Stomach smooth muscle (tissue), 2 donors: ENCODE measurements around the gene OR2C1.

Experiments
- H3K27ac ChIP-seq: one replicate; pipeline ENCODE4 v1.7.0; 2013; ENCODE audit warnings: mild to moderate bottlenecking, low read length, inconsistent platforms
- H3K27me3 ChIP-seq, 2 donors: one replicate each; pipeline ENCODE4 v1.7.0; 2013; ENCODE audit warnings: low read length in 2 of 2; ENCODE audit not compliant: insufficient read depth in 2 of 2, control insufficient read depth in 1 of 2
- H3K36me3 ChIP-seq, 2 donors: one replicate each; pipeline ENCODE4 v1.7.0; 2013; ENCODE audit warnings: low read length in 2 of 2; ENCODE audit not compliant: control insufficient read depth in 2 of 2, insufficient read depth in 2 of 2
- H3K4me1 ChIP-seq: one replicate; pipeline ENCODE4 v1.7.0; 2013; ENCODE audit warnings: low read length; ENCODE audit not compliant: control insufficient read depth, insufficient read depth
- H3K4me3 ChIP-seq, 2 donors: one replicate each; pipeline ENCODE4 v1.7.0; 2013; ENCODE audit warnings: low read length in 2 of 2
- H3K9ac ChIP-seq, 2 donors: one replicate each; pipeline ENCODE4 v1.7.0; 2013; ENCODE audit warnings: low read length in 2 of 2, mild to moderate bottlenecking in 1 of 2
- H3K9me3 ChIP-seq, 2 donors: one replicate each; pipeline ENCODE4 v1.7.0; 2013; ENCODE audit warnings: low read length in 2 of 2; ENCODE audit not compliant: control insufficient read depth in 2 of 2
- donor health status: healthy.
- donor health status: Pancreatic carcinoma.

The OR2C1 gene

DNA sequence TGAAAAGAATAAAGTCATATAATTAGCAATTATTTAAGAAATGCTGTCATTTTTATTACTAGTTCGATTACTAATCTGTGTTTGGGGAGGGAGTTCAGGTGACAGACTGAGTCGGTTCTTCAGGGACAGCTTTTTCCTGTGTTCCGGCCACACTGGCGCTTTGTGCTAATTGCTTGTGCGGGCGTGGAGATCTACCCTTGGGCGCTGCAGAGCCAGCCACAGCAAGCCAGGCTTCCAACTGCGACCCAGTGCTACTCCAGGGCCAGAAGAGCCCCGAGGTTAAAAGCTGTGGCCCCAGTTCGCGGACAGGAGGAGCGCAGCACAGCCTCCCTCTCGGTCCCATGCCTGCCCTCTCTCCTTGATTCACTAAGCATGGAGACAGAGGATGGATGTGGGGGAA lies 6.5 kb upstream of the OR2C1 start:
- Histone ChIP-seq H3K9ac (no peak overlapping the region), H3K36me3 (no peaks in the 10 kb centered on the region), H3K9me3 (no peaks in the 10 kb centered on the region), H3K4me1 (no peaks in the 10 kb centered on the region), H3K27me3 (peaks cover 0 to 2% of the 10 kb centered on the region in 2 donors), H3K27ac (no peak overlapping the region), H3K4me3 (no peak overlapping the region)

DNA sequence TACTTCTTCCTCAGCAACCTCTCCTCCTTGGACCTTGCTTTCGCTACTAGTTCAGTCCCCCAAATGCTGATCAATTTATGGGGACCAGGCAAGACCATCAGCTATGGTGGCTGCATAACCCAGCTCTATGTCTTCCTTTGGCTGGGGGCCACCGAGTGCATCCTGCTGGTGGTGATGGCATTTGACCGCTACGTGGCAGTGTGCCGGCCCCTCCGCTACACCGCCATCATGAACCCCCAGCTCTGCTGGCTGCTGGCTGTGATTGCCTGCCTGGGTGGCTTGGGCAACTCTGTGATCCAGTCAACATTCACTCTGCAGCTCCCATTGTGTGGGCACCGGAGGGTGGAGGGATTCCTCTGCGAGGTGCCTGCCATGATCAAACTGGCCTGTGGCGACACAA lies 429 bp downstream of the OR2C1 start:
- Histone ChIP-seq H3K4me3 (no peak overlapping the region), H3K36me3 (no peaks in the 10 kb centered on the region), H3K9me3 (peaks cover 0 to 2% of the 10 kb centered on the region in 2 donors), H3K4me1 (no peaks in the 10 kb centered on the region), H3K27me3 (no peaks in the 10 kb centered on the region), H3K27ac (no peak overlapping the region), H3K9ac (no peak overlapping the region)

DNA sequence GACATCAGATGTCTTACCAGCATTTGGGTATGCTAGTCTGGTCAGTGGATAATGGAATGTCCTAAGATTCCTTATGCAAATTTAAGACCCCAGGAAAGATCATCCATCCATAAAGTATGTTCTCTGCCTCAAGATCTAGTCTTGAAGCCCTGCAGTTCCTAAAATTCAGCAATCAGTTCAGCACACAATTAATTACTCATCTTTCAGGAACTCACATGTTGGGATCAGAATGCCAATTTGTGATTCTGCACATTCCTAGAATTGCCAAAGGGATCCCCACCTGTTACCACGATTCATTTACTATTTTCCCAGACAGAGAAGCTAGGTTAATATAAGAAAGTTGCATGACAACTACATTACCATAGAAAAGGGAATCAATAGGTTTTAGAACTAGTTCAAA lies 3.2 kb downstream of the OR2C1 start:
- no peaks in the 10 kb centered on the region for H3K4me1 ChIP-seq
- H3K36me3 ChIP-seq, result no peaks in the 10 kb centered on the region
- no peak overlapping the region for H3K27ac ChIP-seq
- peaks cover 0 to 2% of the 10 kb centered on the region in 2 donors for H3K9me3 ChIP-seq
- no peak overlapping the region for H3K9ac ChIP-seq
- no peaks in the 10 kb centered on the region for H3K27me3 ChIP-seq
- H3K4me3 ChIP-seq, result no peak overlapping the region

DNA sequence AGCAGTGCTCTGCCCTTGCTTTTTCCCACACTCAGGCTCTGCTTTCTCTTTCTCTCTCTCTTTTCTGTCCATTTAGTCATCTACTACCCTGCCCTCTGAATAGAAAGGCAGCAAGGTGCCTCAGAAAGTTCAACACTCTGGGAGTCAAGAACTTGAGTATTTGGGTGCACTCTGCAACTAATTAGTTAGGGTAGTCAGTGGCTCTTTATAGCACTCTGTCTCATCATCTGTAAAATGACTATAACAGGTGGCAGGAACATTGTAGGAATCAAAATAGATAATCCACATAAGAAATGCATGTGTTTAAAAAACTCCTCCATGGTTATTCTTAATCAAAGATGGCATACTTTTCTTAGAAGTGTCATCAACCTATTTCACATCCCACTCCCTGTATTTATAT lies 7.2 kb downstream of the OR2C1 start:
- H3K27me3 ChIP-seq, result no peaks in the 10 kb centered on the region
- no peak overlapping the region for H3K4me3 ChIP-seq
- H3K9me3 ChIP-seq, result peaks cover 2 to 15% of the 10 kb centered on the region in 2 donors
- no peak overlapping the region for H3K9ac ChIP-seq
- H3K4me1 ChIP-seq, result peaks cover 8% of the 10 kb centered on the region
- no peaks in the 10 kb centered on the region for H3K36me3 ChIP-seq
- no peak overlapping the region for H3K27ac ChIP-seq

DNA sequence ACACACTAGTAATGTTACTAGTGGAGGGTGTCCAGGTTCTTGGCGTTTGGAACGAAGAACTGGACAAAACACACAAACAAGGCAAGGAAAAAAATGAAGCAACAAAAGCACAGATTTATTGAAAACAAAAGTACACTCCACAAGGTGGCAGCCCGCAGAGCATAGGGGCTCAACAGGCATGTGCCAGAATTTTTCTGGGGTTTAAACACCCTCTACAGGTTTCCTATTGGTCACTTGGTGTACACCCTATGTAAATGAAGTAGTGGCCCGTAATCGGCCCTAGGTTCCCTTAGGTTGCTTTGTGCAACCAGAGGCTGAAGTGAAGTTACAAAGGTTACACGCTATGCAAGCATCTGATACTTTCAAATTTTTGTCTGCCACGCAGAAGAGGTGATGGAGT lies 8.1 kb downstream of the OR2C1 start:
- Histone ChIP-seq H3K36me3 (no peaks in the 10 kb centered on the region), H3K9ac (no peak overlapping the region), H3K9me3 (peaks cover 6 to 15% of the 10 kb centered on the region in 2 donors), H3K4me3 (no peak overlapping the region), H3K27me3 (no peaks in the 10 kb centered on the region), H3K4me1 (peaks cover 8% of the 10 kb centered on the region), H3K27ac (no peak overlapping the region)

DNA sequence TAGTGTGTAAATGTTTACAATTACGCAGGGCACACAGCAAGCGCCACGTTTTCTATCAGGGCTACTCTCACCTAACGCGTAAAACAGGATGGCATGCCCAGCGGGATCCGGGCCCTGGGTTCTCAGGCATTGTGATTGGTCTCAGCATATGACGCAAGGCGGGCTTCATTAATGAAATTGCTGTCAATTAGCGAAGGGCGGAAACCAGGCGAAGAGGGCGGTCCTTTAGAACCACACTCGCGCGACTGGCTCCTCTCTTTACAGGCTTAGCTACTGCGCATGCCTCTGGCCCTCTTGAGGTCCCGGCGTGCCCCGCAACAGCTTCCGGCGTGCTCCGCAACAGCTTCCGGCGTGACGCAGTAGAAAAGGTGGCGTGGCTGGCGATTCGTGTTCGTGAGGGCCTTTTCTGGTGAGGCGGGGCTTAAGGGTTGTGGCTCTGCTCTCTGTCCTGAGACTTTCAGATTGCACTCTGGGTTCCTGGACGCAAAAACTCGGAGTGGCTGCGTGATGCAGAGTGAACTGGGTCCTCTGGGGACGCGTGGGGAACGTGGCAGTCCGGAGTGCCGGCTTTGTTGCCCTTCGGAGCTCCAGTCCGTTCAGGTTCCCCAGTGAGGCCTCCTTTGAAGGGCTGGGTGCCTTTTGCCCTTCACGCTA lies 9.2 kb downstream of the OR2C1 start:
- peaks cover 7 to 15% of the 10 kb centered on the region in 2 donors for H3K9me3 ChIP-seq
- peak overlapping the region; percentile 74 to 86 for H3K4me3 ChIP-seq
- peak overlapping the region; percentile 91 for H3K27ac ChIP-seq
- no peaks in the 10 kb centered on the region for H3K36me3 ChIP-seq
- H3K4me1 ChIP-seq, result peaks cover 8% of the 10 kb centered on the region
- H3K9ac ChIP-seq, result peak overlapping the region; percentile 77 to 87
- no peaks in the 10 kb centered on the region for H3K27me3 ChIP-seq

DNA sequence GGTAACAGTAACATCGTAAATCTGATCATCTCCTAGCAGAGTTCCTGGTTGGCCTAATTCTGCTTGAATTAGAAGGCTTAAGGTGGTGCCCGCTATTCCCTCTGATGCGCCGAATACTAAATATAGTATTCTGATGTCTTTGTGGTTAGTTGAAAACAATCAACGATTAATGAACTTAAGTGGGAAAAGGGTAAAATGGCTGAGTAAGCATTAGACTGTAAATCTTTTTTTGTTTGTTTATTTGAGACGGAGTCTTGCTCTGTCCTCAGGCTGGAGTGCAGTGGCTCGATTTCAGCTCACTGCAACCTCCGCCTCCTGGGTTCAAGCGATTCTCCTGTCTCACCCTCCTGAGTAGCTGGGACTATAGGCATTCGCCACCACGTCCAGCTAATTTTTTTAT lies 13.4 kb downstream of the OR2C1 start:
- Histone ChIP-seq H3K36me3 (no peaks in the 10 kb centered on the region), H3K4me3 (no peak overlapping the region), H3K9ac (no peak overlapping the region), H3K9me3 (peaks cover 8 to 28% of the 10 kb centered on the region in 2 donors), H3K27me3 (no peaks in the 10 kb centered on the region), H3K4me1 (peaks cover 8% of the 10 kb centered on the region), H3K27ac (no peak overlapping the region)

DNA sequence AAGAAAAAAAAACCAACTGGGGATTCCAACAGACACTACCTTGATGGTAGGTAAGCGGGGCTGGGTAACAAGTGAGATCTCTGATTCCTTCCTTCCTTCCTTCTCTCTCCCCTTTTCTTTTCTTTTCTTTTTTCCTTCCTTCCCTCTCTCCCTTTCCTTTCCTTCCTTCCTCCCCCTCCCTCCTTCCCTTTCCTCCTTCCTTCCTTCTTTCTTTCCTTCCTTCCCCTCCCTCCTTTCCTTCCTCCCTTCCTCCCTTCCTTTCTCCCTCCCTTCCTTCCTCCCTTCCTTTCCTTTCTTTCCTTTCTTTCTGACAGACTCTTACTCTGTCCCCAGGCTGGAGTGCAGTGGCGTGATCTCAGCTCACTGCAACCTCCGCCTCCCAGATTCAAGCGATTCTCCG lies 20.0 kb downstream of the OR2C1 start:
- H3K36me3 ChIP-seq, result peaks cover 7% of the 10 kb centered on the region in 2 donors
- H3K9me3 ChIP-seq, result peaks cover 30 to 76% of the 10 kb centered on the region in 2 donors
- no peak overlapping the region for H3K4me3 ChIP-seq
- no peak overlapping the region for H3K9ac ChIP-seq
- no peaks in the 10 kb centered on the region for H3K27me3 ChIP-seq
- no peaks in the 10 kb centered on the region for H3K4me1 ChIP-seq
- H3K27ac ChIP-seq, result no peak overlapping the region

DNA sequence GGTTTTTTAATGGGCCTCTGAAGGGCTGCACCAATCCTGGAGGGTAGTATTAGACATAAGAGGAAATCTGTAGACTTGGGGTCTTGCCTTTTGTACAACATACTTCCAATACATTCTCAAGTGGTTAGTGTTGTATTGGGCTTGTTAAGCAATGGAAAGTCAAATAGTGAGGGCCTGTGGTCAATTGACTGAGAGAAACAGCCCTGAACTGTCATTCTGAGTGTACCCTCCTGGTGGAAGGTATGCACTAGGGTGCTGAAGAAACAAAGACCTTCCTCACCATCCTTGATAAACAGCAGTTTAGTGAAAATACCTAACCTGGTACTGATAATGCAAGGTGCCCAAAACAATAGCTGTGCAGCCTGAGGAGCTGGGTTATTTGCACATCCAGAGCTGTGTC lies 22.2 kb downstream of the OR2C1 start:
- H3K36me3 ChIP-seq, result peaks cover 16 to 22% of the 10 kb centered on the region in 2 donors

DNA sequence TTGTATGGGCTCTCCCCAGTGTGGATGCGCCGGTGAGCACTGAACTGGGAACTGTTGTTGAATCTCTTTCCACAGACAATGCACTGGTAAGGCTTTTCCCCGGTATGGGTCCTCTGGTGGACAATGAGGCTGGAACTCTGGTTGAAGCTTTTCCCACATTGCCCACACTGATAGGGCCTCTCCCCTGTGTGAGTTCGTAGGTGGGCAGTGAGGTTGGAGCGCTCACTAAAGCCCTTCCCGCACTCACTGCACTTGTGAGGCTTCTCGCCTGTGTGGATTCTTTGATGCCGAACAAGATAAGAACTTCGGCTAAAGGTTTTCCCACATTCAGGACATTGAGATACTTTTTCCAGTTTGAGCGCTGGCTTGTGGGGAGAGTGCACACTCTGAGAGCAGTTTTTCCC lies 27.4 kb downstream of the OR2C1 start:
- no peaks in the 10 kb centered on the region for H3K4me1 ChIP-seq
- H3K27me3 ChIP-seq, result no peaks in the 10 kb centered on the region
- peaks cover 58 to 74% of the 10 kb centered on the region in 2 donors for H3K9me3 ChIP-seq
- no peak overlapping the region for H3K9ac ChIP-seq
- no peak overlapping the region for H3K27ac ChIP-seq
- peak overlapping the region; percentile 22 to 33 for H3K4me3 ChIP-seq
- H3K36me3 ChIP-seq, result peaks cover 47 to 48% of the 10 kb centered on the region in 2 donors

More for the DNA sequence above, 22.2 kb downstream of the OR2C1 start:
- Histone ChIP-seq H3K4me1 (no peaks in the 10 kb centered on the region), H3K9ac (no peak overlapping the region), H3K27ac (no peak overlapping the region), H3K27me3 (no peaks in the 10 kb centered on the region), H3K4me3 (no peak overlapping the region), H3K9me3 (peaks cover 50 to 89% of the 10 kb centered on the region in 2 donors)

DNA sequence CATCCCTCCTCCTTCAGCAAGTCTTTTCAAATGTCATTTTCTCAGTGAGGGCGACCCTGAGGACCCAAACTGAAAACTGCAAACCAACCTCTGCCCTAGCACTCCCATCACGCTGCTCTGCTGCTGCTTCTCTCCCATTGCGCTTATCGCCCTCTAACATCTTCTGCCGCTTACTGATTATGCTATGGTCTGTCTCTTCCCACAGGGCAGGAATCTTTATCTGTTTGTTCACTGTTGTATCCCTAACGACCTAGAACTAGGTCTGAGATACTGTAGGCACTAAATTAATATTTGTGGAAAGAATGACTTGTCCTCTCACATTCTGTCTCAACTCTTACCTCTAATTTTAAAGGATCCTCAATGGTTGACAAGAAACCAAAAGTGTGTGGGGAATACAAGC lies 32.6 kb downstream of the OR2C1 start:
- H3K4me1 ChIP-seq, result no peaks in the 10 kb centered on the region
- no peaks in the 10 kb centered on the region for H3K27me3 ChIP-seq
- no peak overlapping the region for H3K27ac ChIP-seq
- no peak overlapping the region for H3K9ac ChIP-seq
- peaks cover 51 to 57% of the 10 kb centered on the region in 2 donors for H3K36me3 ChIP-seq
- no peak overlapping the region for H3K4me3 ChIP-seq
- peaks cover 36 to 55% of the 10 kb centered on the region in 2 donors for H3K9me3 ChIP-seq
